ENCODE data around the gene METTL9.
"Not testable (repeated sequence)": the region's sequence is repeated elsewhere in the genome, so short reads cannot be mapped to it uniquely, and the experiment has no call there.

METTL9 gene

GRCh38 chr16:21553481-21554296 lies 45.7 kb upstream of the METTL9 start:
- H3K4me2 ChIP-seq (ENCODE audit: low read length); H3K23ac ChIP-seq (ENCODE audit: low read length); H3K79me1 ChIP-seq (ENCODE audit: low read length); H3K4ac ChIP-seq (ENCODE audit: low read depth, low read length); DNase-seq; H4K5ac ChIP-seq (ENCODE audit: low read length); H3K4me1 ChIP-seq (ENCODE audit: control insufficient read depth, low read depth, low read length); H2BK5ac ChIP-seq (ENCODE audit: low read length); H3K36me3 ChIP-seq (ENCODE audit: control insufficient read depth, insufficient read depth, low read length); H3K79me2 ChIP-seq (ENCODE audit: control insufficient read depth, insufficient read depth, low read length); H3K18ac ChIP-seq (ENCODE audit: low read length); H3K27me3 ChIP-seq (ENCODE audit: insufficient read depth, low read length, poor library complexity); H2AK5ac ChIP-seq (ENCODE audit: low read length); H2BK15ac ChIP-seq (replicated peaks; ENCODE audit: low read depth); H4K8ac ChIP-seq (ENCODE audit: low read depth, low read length); H3K56ac ChIP-seq (ENCODE audit: low read length); H3K9ac ChIP-seq (ENCODE audit: low read length); H3K27ac ChIP-seq (ENCODE audit: low read depth, low read length); H2BK120ac ChIP-seq (ENCODE audit: low read depth, low read length); H3K4me3 ChIP-seq (ENCODE audit: low read length): not testable (repeated sequence)
- no CpG with 5 or more reads among the region's 19 CpGs for WGBS (ENCODE audit: extremely low coverage, insufficient coverage, low lambda C conversion rate)

- H3K36me3 ChIP-seq (ENCODE audit: control insufficient read depth, insufficient read depth, low read length), result no peaks in the 10 kb centered on the region
Measured at GRCh38 chr16:21554795-21555585, 44.4 kb upstream of the METTL9 start.

GRCh38 chr16:21555621-21556020 lies 43.8 kb upstream of the METTL9 start:
- H3K4me1 ChIP-seq (ENCODE audit: control insufficient read depth, low read depth, low read length); H2BK120ac ChIP-seq (ENCODE audit: low read depth, low read length); H4K8ac ChIP-seq (ENCODE audit: low read depth, low read length); H3K36me3 ChIP-seq (ENCODE audit: control insufficient read depth, insufficient read depth, low read length); H3K27ac ChIP-seq (ENCODE audit: low read depth, low read length); H3K23ac ChIP-seq (ENCODE audit: low read length); H3K4me3 ChIP-seq (ENCODE audit: low read length); H3K9ac ChIP-seq (ENCODE audit: low read length); H3K18ac ChIP-seq (ENCODE audit: low read length); H3K4ac ChIP-seq (ENCODE audit: low read depth, low read length); H2BK15ac ChIP-seq (replicated peaks; ENCODE audit: low read depth); H4K5ac ChIP-seq (ENCODE audit: low read length); DNase-seq; H3K56ac ChIP-seq (ENCODE audit: low read length); H3K79me1 ChIP-seq (ENCODE audit: low read length); H3K79me2 ChIP-seq (ENCODE audit: control insufficient read depth, insufficient read depth, low read length); H3K4me2 ChIP-seq (ENCODE audit: low read length); H2AK5ac ChIP-seq (ENCODE audit: low read length); H2BK5ac ChIP-seq (ENCODE audit: low read length); H3K27me3 ChIP-seq (ENCODE audit: insufficient read depth, low read length, poor library complexity): not testable (repeated sequence)
- WGBS (ENCODE audit: extremely low coverage, insufficient coverage, low lambda C conversion rate), result no CpG with 5 or more reads among the region's 15 CpGs

More at GRCh38 chr16:21554795-21555585, 44.4 kb upstream of the METTL9 start:
- WGBS (ENCODE audit: extremely low coverage, insufficient coverage, low lambda C conversion rate), result no CpG with 5 or more reads among the region's 41 CpGs
- H3K56ac ChIP-seq (ENCODE audit: low read length), result peak overlapping the region; percentile 37
- no peak overlapping the region for H2BK120ac ChIP-seq (ENCODE audit: low read depth, low read length)
- H4K8ac ChIP-seq (ENCODE audit: low read depth, low read length), result no peak overlapping the region
- H3K4me1 ChIP-seq (ENCODE audit: control insufficient read depth, low read depth, low read length), result no peaks in the 10 kb centered on the region
- H3K79me2 ChIP-seq (ENCODE audit: control insufficient read depth, insufficient read depth, low read length), result no peaks in the 10 kb centered on the region
- H2BK5ac ChIP-seq (ENCODE audit: low read length), result no peak overlapping the region
- H4K5ac ChIP-seq (ENCODE audit: low read length), result no peak overlapping the region
- H3K23ac ChIP-seq (ENCODE audit: low read length), result no peak overlapping the region
- no peak overlapping the region for H3K27ac ChIP-seq (ENCODE audit: low read depth, low read length)
- no peaks in the 10 kb centered on the region for H3K79me1 ChIP-seq (ENCODE audit: low read length)
- H3K18ac ChIP-seq (ENCODE audit: low read length), result no peak overlapping the region
- no peak overlapping the region for H3K9ac ChIP-seq (ENCODE audit: low read length)
- no peaks in the 10 kb centered on the region for H3K27me3 ChIP-seq (ENCODE audit: insufficient read depth, low read length, poor library complexity)
- H3K4me3 ChIP-seq (ENCODE audit: low read length), result no peak overlapping the region
- no peak overlapping the region for H3K4ac ChIP-seq (ENCODE audit: low read depth, low read length)
- DNase-seq, result peak; percentile 78
- no peak overlapping the region for H2BK15ac ChIP-seq (replicated peaks; ENCODE audit: low read depth)
- H3K4me2 ChIP-seq (ENCODE audit: low read length), result no peak overlapping the region
- H2AK5ac ChIP-seq (ENCODE audit: low read length), result no peak overlapping the region

GRCh38 chr16:21556026-21556595 lies 43.3 kb upstream of the METTL9 start:
- not testable (repeated sequence) for H4K8ac ChIP-seq (ENCODE audit: low read depth, low read length); H3K36me3 ChIP-seq (ENCODE audit: control insufficient read depth, insufficient read depth, low read length); H3K4me2 ChIP-seq (ENCODE audit: low read length); H3K56ac ChIP-seq (ENCODE audit: low read length); H3K79me1 ChIP-seq (ENCODE audit: low read length); H3K4me3 ChIP-seq (ENCODE audit: low read length); H2BK5ac ChIP-seq (ENCODE audit: low read length); H3K27me3 ChIP-seq (ENCODE audit: insufficient read depth, low read length, poor library complexity); H3K4ac ChIP-seq (ENCODE audit: low read depth, low read length); H4K5ac ChIP-seq (ENCODE audit: low read length); H2BK15ac ChIP-seq (replicated peaks; ENCODE audit: low read depth); H3K79me2 ChIP-seq (ENCODE audit: control insufficient read depth, insufficient read depth, low read length); H3K27ac ChIP-seq (ENCODE audit: low read depth, low read length); H2AK5ac ChIP-seq (ENCODE audit: low read length); H3K18ac ChIP-seq (ENCODE audit: low read length); H3K23ac ChIP-seq (ENCODE audit: low read length); DNase-seq; H3K9ac ChIP-seq (ENCODE audit: low read length); H2BK120ac ChIP-seq (ENCODE audit: low read depth, low read length); H3K4me1 ChIP-seq (ENCODE audit: control insufficient read depth, low read depth, low read length)
- WGBS (ENCODE audit: extremely low coverage, insufficient coverage, low lambda C conversion rate), result no CpG with 5 or more reads among the region's 4 CpGs

- not testable (repeated sequence) for H3K4ac ChIP-seq (ENCODE audit: low read depth, low read length); H4K5ac ChIP-seq (ENCODE audit: low read length); H3K23ac ChIP-seq (ENCODE audit: low read length); H2BK5ac ChIP-seq (ENCODE audit: low read length); H4K8ac ChIP-seq (ENCODE audit: low read depth, low read length); H3K56ac ChIP-seq (ENCODE audit: low read length); H3K4me3 ChIP-seq (ENCODE audit: low read length); H3K9ac ChIP-seq (ENCODE audit: low read length); H3K79me1 ChIP-seq (ENCODE audit: low read length); H2BK15ac ChIP-seq (replicated peaks; ENCODE audit: low read depth); H3K79me2 ChIP-seq (ENCODE audit: control insufficient read depth, insufficient read depth, low read length); H3K36me3 ChIP-seq (ENCODE audit: control insufficient read depth, insufficient read depth, low read length); H2AK5ac ChIP-seq (ENCODE audit: low read length); H3K18ac ChIP-seq (ENCODE audit: low read length); DNase-seq; H3K27ac ChIP-seq (ENCODE audit: low read depth, low read length); H3K27me3 ChIP-seq (ENCODE audit: insufficient read depth, low read length, poor library complexity); H2BK120ac ChIP-seq (ENCODE audit: low read depth, low read length); H3K4me2 ChIP-seq (ENCODE audit: low read length); H3K4me1 ChIP-seq (ENCODE audit: control insufficient read depth, low read depth, low read length)
- whole genome bisulfite sequencing (ENCODE audit: extremely low coverage, insufficient coverage, low lambda C conversion rate), result no CpG with 5 or more reads among the region's 25 CpGs
Measured at GRCh38 chr16:21556651-21557241, 42.6 kb upstream of the METTL9 start.

Measured in mesendoderm (in vitro differentiated cells).